ENCODE data around the gene ZDHHC12. TPM values are rescaled to one million over a fixed set of nuclear protein-coding genes. Genes with fewer than 3 reads are reported as not detected.
A peak's percentile ranks its signal among the peaks of the same experiment; 100 is the strongest.

The ZDHHC12 gene
- total and polyA plus RNA-seq, 8 donors: 3.5 to 116 (median 58.8) TPM

DNA sequence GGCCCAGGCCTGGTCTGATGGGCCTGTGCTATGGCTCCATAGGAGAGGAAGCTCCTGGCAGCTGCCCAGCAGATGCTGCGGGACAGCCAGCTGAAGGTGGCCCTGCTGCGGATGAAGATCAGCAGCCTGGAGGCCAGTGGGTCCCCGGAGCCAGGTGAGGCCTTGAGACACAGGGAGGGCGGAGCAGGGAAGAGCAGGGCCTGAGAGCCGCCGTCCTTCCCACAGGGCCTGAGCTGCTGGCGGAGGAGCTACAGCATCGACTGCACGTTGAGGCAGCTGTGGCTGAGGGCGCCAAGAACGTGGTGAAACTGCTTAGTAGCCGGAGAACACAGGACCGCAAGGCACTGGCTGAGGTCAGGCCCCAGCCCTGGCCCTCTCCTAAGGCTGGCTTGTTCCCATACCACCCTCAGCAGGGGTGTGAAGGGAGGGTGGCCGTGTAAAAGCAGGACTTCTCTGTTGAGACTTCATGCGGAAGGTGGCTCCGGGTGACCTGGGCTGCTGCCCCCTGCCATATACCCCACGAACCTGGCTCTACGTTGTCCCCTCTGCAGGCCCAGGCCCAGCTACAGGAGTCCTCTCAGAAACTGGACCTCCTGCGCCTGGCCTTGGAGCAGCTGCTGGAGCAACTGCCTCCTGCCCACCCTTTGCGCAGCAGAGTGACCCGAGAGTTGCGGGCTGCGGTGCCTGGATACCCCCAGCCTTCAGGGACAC, 17.1 kb downstream of the ZDHHC12 start:
- Histone ChIP-seq H3K27ac (no peak overlapping the region), H3K9me3 (no peaks in the 10 kb centered on the region), H3K4me3 (no peak overlapping the region), H3K36me3 (peaks cover 0 to 11% (median 2%) of the 10 kb centered on the region in 4 donors), H3K27me3 (no peaks in the 10 kb centered on the region), H3K4me1 (peaks cover 12 to 19% (median 16%) of the 10 kb centered on the region in 4 donors)
- TF ChIP-seq POLR2A (IDR thresholded peaks at IDR 0.05) (no peak), CTCF (IDR thresholded peaks at IDR 0.05) (no peak), POLR2AphosphoS5 (IDR thresholded peaks at IDR 0.05) (no peak), EP300 (IDR thresholded peaks at IDR 0.05) (no peak)
- WGBS, 5 donors: 80 to 91% (median 83%) methylated on average over 20 to 23 of the region's 23 CpGs
- DNase-seq: no peak
- intact Hi-C loops (cut with DNase I; ENCODE audit: low total_unique reads): no loop called here

DNA sequence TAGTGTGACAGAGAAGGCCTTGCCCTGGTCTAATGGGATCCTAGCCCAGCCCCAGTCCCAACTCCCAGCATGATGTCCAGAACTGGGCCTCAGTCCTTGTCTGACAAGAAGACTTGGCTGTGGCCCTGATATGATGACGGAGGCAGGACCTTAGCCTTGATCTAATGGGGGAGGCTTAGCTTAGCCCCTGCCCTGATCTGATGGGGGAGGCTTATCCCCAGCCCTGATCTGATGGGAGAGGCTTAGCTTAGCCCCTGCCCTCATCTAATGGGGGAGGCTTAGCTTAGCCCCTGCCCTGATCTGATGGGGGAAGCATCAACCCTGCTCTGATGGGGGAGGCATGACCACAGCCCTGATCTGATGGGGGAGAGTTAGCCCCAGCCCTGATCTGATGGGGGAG, 17.9 kb downstream of the ZDHHC12 start:
- H3K36me3 ChIP-seq: peaks cover 0 to 11% (median 2%) of the 10 kb centered on the region in 4 donors
- no peaks in the 10 kb centered on the region for H3K27me3 ChIP-seq
- TF ChIP-seq POLR2A (IDR thresholded peaks at IDR 0.05) (no peak), EP300 (IDR thresholded peaks at IDR 0.05) (no peak), CTCF (IDR thresholded peaks at IDR 0.05) (no peak), POLR2AphosphoS5 (IDR thresholded peaks at IDR 0.05) (no peak)
- no peak overlapping the region for H3K27ac ChIP-seq
- 88 to 100% (median 95%) methylated on average over 1 of the region's 1 CpG for WGBS, 5 donors
- H3K9me3 ChIP-seq: no peaks in the 10 kb centered on the region
- DNase-seq: no peak
- intact Hi-C loops (cut with DNase I; ENCODE audit: low total_unique reads): no loop called here
- no peak overlapping the region for H3K4me3 ChIP-seq
- peaks cover 12 to 19% (median 16%) of the 10 kb centered on the region in 4 donors for H3K4me1 ChIP-seq

- Histone ChIP-seq H3K9me3 (no peaks in the 10 kb centered on the region), H3K27ac (peak overlapping the region in 2 of 5 donors; percentile 81 to 84), H3K4me3 (no peak overlapping the region), H3K27me3 (no peaks in the 10 kb centered on the region), H3K4me1 (peaks cover 12 to 19% (median 16%) of the 10 kb centered on the region in 4 donors), H3K36me3 (peaks cover 0 to 11% (median 2%) of the 10 kb centered on the region in 4 donors)
- TF ChIP-seq POLR2AphosphoS5 (IDR thresholded peaks at IDR 0.05) (no peak), EP300 (IDR thresholded peaks at IDR 0.05) (no peak), CTCF (IDR thresholded peaks at IDR 0.05) (no peak)
- WGBS, 5 donors: 88 to 92% (median 91%) methylated on average over 24 to 36 of the region's 36 CpGs
- intact Hi-C loops (cut with DNase I; ENCODE audit: low total_unique reads): no loop called here
- DNase-seq: no peak
Measured at GRCh38 chr9:128705051-128705965, 18.6 kb downstream of the ZDHHC12 start.

- H3K4me1 ChIP-seq: peaks cover 12 to 19% (median 16%) of the 10 kb centered on the region in 4 donors
- intact Hi-C loops (cut with DNase I; ENCODE audit: low total_unique reads): no loop called here
- TF ChIP-seq EP300 (IDR thresholded peaks at IDR 0.05): no peak
- no peak for TF ChIP-seq CTCF (IDR thresholded peaks at IDR 0.05)
- no peak for TF ChIP-seq POLR2A (IDR thresholded peaks at IDR 0.05)
- no peak for TF ChIP-seq POLR2AphosphoS5 (IDR thresholded peaks at IDR 0.05)
- H3K27me3 ChIP-seq: no peaks in the 10 kb centered on the region
- WGBS, 5 donors: 87 to 92% (median 91%) methylated on average over 4 to 5 of the region's 5 CpGs
- H3K36me3 ChIP-seq: peaks cover 0 to 11% (median 0%) of the 10 kb centered on the region in 4 donors
- no peak for DNase-seq
- H3K4me3 ChIP-seq: peak overlapping the region in 1 of 4 donors; percentile 85
- no peaks in the 10 kb centered on the region for H3K9me3 ChIP-seq
- peak overlapping the region; percentile 5 to 88 (median 81) for H3K27ac ChIP-seq
Measured at GRCh38 chr9:128704356-128704670, 19.6 kb downstream of the ZDHHC12 start.
